H1 (cell line): ENCODE results near the gene KIF26B.

ENCODE experiments used
- EZH2 ChIP-seq: fragments of 200-600 bp; sonication (generic); IDR thresholded peaks from 2 replicates; pipeline ENCODE4 v1.7.1; 2012; ENCODE audit warnings: low read depth, mild to moderate bottlenecking, moderate library complexity, low read length, inconsistent platforms; ENCODE audit not compliant: severe bottlenecking
- POLR2A ChIP-seq, 2 experiments: IDR thresholded peaks; 1 replicate in 1 of 2; 2 replicates in 1 of 2; pipeline ENCODE4 v1.6.1; 2011; ENCODE audit warnings: low read depth in 2 of 2, low read length in 2 of 2, mild to moderate bottlenecking in 2 of 2; ENCODE audit errors: control extremely low read depth in 1 of 2
- SP2 ChIP-seq: IDR thresholded peaks from 2 replicates; pipeline ENCODE4 v1.6.1; 2012; ENCODE audit warnings: mild to moderate bottlenecking, low read length, inconsistent platforms
- TF ChIP-seq, protein P1 (sequence below), 3 experiments: IDR thresholded peaks; 1 replicate in 2 of 3; 2 replicates in 1 of 3; pipeline versions ENCODE4 v1.5.1 to v1.6.1; 2011; ENCODE audit warnings: low read length in 3 of 3, mild to moderate bottlenecking in 3 of 3, inconsistent platforms in 2 of 3, low read depth in 1 of 3, moderate library complexity in 1 of 3; ENCODE audit not compliant: insufficient read depth in 1 of 3; ENCODE audit errors: control extremely low read depth in 1 of 3
- TF ChIP-seq, protein P2 (sequence below): IDR thresholded peaks from 2 replicates; pipeline ENCODE4 v1.6.1; 2011; ENCODE audit warnings: low read length, improper control_type of control experiment

DNA sequence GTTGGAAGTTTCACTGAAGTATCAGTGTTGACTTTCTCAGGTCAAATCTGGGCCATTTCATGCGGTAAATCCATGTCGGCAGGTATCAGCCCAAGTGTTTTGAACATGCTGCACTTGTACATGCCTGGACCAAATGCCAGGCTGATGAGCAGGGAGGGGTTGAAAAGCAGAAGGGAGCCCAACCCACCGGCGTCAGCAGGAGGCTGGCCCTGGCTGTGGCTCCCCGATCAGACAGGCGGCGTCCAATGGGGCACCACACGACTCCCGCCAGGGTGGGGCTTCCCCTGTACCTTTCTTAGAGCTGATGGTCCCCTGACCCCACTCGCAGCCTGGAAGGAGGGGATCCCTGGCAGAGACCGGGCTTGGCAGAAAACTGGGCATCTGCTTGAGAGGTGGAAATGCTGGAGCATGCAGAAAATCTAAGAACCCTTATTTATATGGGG is 540.0 kb downstream of the KIF26B start:
- TF ChIP-seq EZH2 (no peak), POLR2A (IDR thresholded peaks at IDR 0.05; ENCODE audit: control extremely low read depth in 1 of 2, low read depth in 2 of 2, low read length in 2 of 2) (no peak), SP2 (no peak)
- TF ChIP-seq, protein P1, sequence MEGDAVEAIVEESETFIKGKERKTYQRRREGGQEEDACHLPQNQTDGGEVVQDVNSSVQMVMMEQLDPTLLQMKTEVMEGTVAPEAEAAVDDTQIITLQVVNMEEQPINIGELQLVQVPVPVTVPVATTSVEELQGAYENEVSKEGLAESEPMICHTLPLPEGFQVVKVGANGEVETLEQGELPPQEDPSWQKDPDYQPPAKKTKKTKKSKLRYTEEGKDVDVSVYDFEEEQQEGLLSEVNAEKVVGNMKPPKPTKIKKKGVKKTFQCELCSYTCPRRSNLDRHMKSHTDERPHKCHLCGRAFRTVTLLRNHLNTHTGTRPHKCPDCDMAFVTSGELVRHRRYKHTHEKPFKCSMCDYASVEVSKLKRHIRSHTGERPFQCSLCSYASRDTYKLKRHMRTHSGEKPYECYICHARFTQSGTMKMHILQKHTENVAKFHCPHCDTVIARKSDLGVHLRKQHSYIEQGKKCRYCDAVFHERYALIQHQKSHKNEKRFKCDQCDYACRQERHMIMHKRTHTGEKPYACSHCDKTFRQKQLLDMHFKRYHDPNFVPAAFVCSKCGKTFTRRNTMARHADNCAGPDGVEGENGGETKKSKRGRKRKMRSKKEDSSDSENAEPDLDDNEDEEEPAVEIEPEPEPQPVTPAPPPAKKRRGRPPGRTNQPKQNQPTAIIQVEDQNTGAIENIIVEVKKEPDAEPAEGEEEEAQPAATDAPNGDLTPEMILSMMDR (IDR thresholded peaks at IDR 0.05; ENCODE audit: control extremely low read depth in 1 of 3, insufficient read depth in 1 of 3, low read depth in 1 of 3, low read length in 3 of 3): no peak
- TF ChIP-seq, protein P2, sequence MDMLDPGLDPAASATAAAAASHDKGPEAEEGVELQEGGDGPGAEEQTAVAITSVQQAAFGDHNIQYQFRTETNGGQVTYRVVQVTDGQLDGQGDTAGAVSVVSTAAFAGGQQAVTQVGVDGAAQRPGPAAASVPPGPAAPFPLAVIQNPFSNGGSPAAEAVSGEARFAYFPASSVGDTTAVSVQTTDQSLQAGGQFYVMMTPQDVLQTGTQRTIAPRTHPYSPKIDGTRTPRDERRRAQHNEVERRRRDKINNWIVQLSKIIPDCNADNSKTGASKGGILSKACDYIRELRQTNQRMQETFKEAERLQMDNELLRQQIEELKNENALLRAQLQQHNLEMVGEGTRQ: no peak
